ENCODE data around the gene S100A4.

S100A4 gene

DNA sequence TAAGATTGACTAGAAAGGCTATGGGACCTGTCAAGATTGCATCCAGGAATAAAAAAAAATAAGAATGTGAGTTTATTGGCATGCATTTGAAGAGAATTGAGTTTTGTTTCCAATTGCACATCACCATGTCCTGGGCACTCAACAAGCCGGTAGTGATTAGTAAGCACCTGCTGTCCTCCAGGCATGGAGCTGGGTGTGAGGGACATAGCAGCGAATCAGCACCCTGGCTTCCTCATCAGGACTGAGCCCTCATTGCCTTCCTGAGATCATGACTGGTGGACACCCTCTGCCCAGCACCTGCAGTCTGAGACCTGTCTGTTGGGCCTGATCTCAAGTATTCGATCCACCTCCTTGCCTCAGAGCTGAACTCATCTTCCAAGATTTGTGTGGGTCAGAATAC is 36.6 kb downstream of the S100A4 start:
- TF ChIP-seq POLR2AphosphoS5 (IDR thresholded peaks at IDR 0.05; ENCODE audit: low read depth, low read length) (no peak), TAF1 (IDR thresholded peaks at IDR 0.05; ENCODE audit: borderline replicate concordance, insufficient read depth, low read length) (no peak), SIN3A (IDR thresholded peaks at IDR 0.05; ENCODE audit: borderline replicate concordance, insufficient read depth, low read length) (no peak), FOXP2 (optimal IDR thresholded peaks at IDR 0.05; ENCODE audit: borderline replicate concordance, extremely low read depth, extremely low read length, insufficient read depth) (no peak)
- TF ChIP-seq, protein P1, sequence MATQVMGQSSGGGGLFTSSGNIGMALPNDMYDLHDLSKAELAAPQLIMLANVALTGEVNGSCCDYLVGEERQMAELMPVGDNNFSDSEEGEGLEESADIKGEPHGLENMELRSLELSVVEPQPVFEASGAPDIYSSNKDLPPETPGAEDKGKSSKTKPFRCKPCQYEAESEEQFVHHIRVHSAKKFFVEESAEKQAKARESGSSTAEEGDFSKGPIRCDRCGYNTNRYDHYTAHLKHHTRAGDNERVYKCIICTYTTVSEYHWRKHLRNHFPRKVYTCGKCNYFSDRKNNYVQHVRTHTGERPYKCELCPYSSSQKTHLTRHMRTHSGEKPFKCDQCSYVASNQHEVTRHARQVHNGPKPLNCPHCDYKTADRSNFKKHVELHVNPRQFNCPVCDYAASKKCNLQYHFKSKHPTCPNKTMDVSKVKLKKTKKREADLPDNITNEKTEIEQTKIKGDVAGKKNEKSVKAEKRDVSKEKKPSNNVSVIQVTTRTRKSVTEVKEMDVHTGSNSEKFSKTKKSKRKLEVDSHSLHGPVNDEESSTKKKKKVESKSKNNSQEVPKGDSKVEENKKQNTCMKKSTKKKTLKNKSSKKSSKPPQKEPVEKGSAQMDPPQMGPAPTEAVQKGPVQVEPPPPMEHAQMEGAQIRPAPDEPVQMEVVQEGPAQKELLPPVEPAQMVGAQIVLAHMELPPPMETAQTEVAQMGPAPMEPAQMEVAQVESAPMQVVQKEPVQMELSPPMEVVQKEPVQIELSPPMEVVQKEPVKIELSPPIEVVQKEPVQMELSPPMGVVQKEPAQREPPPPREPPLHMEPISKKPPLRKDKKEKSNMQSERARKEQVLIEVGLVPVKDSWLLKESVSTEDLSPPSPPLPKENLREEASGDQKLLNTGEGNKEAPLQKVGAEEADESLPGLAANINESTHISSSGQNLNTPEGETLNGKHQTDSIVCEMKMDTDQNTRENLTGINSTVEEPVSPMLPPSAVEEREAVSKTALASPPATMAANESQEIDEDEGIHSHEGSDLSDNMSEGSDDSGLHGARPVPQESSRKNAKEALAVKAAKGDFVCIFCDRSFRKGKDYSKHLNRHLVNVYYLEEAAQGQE (IDR thresholded peaks at IDR 0.05; ENCODE audit: insufficient read depth in 1 of 2, low read depth in 2 of 2, low read length in 2 of 2) = no peak

DNA sequence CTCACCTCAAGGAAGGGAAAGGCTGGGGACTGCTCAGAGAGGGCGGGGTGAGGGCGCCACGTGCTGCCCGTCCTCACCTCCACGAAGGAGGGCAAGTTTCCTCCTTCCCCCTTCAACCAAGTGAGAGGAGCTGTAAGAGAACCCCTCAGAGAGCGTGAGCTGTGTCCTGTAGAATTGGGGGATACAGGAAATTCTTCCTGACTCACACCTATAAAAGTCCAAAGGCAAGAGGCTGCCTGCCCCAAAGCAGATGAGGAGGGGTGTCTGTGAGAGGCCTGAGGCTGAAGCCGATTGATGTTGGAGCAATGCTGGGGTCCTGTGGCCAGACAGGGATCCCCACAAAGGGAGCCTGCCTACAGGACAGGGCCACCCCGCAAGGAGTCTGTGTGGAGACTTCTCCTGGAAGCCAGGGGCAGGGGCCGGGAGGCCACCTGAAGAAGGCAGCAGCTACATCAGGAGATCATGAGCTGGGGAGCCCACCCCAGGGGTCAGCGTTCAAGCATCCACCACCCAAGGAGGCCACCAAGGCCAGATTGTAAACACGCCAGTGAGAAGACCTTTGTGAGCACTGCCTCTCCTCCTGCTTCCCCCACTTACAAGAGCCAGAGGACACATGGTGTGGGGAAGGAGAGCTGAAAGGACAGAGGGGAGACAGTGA is 37.6 kb downstream of the S100A4 start:
- TF ChIP-seq SIN3A (IDR thresholded peaks at IDR 0.05; ENCODE audit: borderline replicate concordance, insufficient read depth, low read length) = no peak

DNA sequence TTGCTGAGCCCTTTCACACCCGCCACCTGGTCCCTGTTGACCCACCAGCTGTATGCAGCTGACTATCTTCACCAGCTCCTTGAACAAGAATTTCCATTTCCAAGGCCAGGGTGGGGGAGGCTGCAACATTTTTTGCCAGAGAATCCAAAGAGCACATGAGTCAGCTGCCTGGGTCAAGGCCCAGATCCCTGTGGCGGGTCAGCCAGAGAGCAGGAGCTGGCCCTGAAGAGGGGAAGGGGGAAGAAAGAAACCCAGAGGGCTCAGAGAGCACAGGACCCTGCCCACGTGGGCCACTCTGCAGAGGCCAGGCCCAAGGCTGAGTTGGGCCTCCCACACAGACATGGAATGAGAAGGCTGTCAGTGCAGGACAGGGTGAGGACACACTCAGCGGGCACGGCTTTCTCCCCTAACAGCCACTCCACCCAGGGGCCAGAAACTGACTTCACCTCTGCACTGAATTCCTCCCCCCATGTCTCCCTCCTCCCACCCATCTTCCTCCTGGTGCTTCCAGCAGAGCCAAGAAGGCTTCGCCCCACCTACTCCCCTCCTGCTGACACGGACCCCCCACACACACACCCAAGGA is 38.7 kb downstream of the S100A4 start:
- no peak for TF ChIP-seq TAF1 (IDR thresholded peaks at IDR 0.05; ENCODE audit: borderline replicate concordance, insufficient read depth, low read length)
- TF ChIP-seq, protein P1 (IDR thresholded peaks at IDR 0.05; ENCODE audit: insufficient read depth in 1 of 2, low read depth in 2 of 2, low read length in 2 of 2) = no peak
- no peak for TF ChIP-seq FOXP2 (optimal IDR thresholded peaks at IDR 0.05; ENCODE audit: borderline replicate concordance, extremely low read depth, extremely low read length, insufficient read depth)
- TF ChIP-seq SIN3A (IDR thresholded peaks at IDR 0.05; ENCODE audit: borderline replicate concordance, insufficient read depth, low read length) = no peak
- TF ChIP-seq POLR2AphosphoS5 (IDR thresholded peaks at IDR 0.05; ENCODE audit: low read depth, low read length) = no peak

DNA sequence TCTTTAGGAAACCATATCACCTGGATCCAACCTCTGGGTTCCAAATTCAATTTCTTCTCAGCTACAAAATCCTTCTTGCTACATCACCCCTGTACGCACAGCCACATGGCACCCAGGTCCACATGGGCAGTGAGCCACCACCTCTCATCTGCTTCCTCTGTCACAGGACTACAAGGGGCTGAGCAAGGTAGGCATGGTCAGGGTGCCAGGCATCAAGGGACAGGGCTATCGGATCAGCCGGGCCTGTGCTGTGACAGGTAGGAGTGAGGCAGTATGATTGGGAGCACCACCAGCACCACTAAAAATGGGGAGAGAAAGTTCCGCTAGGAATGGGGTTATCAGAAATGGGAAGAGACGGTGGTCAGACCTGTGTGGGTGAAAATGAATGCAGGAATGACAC is 39.2 kb downstream of the S100A4 start:
- TF ChIP-seq TAF1 (IDR thresholded peaks at IDR 0.05; ENCODE audit: borderline replicate concordance, insufficient read depth, low read length) = no peak
- no peak for TF ChIP-seq SIN3A (IDR thresholded peaks at IDR 0.05; ENCODE audit: borderline replicate concordance, insufficient read depth, low read length)
- TF ChIP-seq, protein P1 (IDR thresholded peaks at IDR 0.05; ENCODE audit: insufficient read depth in 1 of 2, low read depth in 2 of 2, low read length in 2 of 2) = no peak
- no peak for TF ChIP-seq POLR2AphosphoS5 (IDR thresholded peaks at IDR 0.05; ENCODE audit: low read depth, low read length)
- TF ChIP-seq FOXP2 (optimal IDR thresholded peaks at IDR 0.05; ENCODE audit: borderline replicate concordance, extremely low read depth, extremely low read length, insufficient read depth) = no peak

DNA sequence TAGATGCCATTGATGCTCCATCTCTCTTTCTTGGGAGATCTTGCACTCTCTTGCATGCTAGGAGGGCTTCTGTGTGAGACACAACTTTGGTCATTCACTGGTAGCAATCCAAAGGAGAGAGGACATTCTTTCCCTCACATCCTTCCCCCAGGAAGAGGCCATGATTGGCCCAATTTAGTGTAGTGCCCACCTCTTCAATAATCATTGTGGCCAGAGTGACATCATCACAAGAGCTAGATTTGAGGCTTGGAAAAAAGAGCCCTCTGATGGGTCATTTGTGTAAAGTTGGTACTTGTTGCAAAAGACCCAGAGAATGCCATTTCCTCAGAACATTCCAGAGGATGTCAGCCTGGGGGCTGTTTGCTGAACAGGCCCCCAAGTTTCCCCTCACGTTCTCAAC is 40.0 kb downstream of the S100A4 start:
- TF ChIP-seq TAF1 (IDR thresholded peaks at IDR 0.05; ENCODE audit: borderline replicate concordance, insufficient read depth, low read length) = no peak
- TF ChIP-seq FOXP2 (optimal IDR thresholded peaks at IDR 0.05; ENCODE audit: borderline replicate concordance, extremely low read depth, extremely low read length, insufficient read depth) = no peak
- TF ChIP-seq, protein P1 (IDR thresholded peaks at IDR 0.05; ENCODE audit: insufficient read depth in 1 of 2, low read depth in 2 of 2, low read length in 2 of 2) = no peak
- no peak for TF ChIP-seq POLR2AphosphoS5 (IDR thresholded peaks at IDR 0.05; ENCODE audit: low read depth, low read length)
- no peak for TF ChIP-seq SIN3A (IDR thresholded peaks at IDR 0.05; ENCODE audit: borderline replicate concordance, insufficient read depth, low read length)
